Measurements from ENCODE around the gene ZNF841. TPM values are rescaled to one million over a fixed set of nuclear protein-coding genes. Genes with fewer than 3 reads are reported as not detected.

The ZNF841 gene
- total and polyA plus RNA-seq, 9 of the 15 experiments (the other 6 are each of a cell fraction or from before 2014, with no cell fraction given), result 3.1 to 17.1 (median 11.0) TPM

DNA sequence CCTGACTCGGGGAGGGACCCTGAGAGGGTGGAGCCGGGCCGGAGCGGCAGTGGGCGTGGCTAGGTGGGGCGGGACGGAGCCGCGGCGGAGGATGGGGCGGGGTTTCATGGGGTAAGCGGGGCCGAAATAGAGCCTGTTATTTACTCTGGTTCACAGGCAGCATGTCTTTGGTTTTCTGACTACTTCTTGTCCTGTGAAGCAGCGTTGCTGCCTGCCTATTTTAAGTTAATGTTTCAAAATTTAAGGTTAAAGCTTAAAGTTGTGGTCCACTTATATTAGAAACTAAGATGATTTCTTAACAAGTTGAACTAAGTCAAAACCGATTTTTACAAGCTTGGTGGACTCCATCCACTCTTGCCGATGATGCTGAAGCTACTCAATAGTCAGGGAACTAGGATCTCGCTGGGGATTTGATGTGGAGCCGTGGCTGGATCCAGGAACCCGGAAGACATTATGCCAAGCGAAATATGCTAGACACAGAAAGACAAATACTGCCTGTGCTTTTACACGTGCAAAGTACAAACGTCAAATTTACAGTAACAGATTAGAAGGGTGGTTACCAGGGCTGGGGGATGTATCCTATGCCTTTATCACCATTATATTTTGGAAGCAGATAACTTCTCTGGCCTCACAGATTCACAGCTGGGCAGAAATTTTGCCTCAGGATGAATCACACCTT, 44.6 kb upstream of the ZNF841 start:
- FAIRE-seq (peak; percentile 42), ATAC-seq (peak; percentile 98), DNase-seq (ENCODE audit: extremely low read depth in 1 of 4, low spot score in 3 of 4) (peak in 3 of 4 experiments; percentile 98 to 99 (median 98))
- in situ Hi-C loops (cut with MboI) (no loop called here), intact Hi-C loops (cut with micrococcal nuclease) (loop anchor here (5.0 kb wide), 1 partner anchor 47 kb away; no protein-coding TSS in a partner anchor)
- Histone ChIP-seq H3K9me3 (replicated peaks; ENCODE audit: control insufficient read depth, insufficient read depth, low read depth, low read length) (peaks cover 13% of the 10 kb centered on the region), H4K20me1 (replicated peaks; ENCODE audit: control insufficient read depth, insufficient read depth, low read length) (no peaks in the 10 kb centered on the region), H3K9ac (ENCODE audit: insufficient read depth in 1 of 2, low read depth in 2 of 2, low read length in 2 of 2) (no peak overlapping the region), H3K36me3 (ENCODE audit: control insufficient read depth, insufficient read depth, low read length) (0 out of 3 replicates have a peak, but pooled peaks cover 7% of the 10 kb centered on the region), H3K4me1 (replicated peaks in 1 of 2; ENCODE audit: control insufficient read depth in 2 of 2, insufficient read depth in 2 of 2, low read length in 2 of 2) (peaks cover 12% of the 10 kb centered on the region in 2 experiments; a peak in 4 of 5 replicates), H3K27me3 (ENCODE audit: control insufficient read depth in 2 of 2, insufficient read depth in 2 of 2, low read length in 2 of 2) (no peaks in the 10 kb centered on the region), H3K4me2 (ENCODE audit: insufficient read depth, low read length) (peak overlapping the region; percentile 52), H3K27ac (ENCODE audit: extremely low read depth, low read depth, low read length) (no peak overlapping the region), H3K79me2 (ENCODE audit: control insufficient read depth, insufficient read depth, low read length) (peaks cover 36% of the 10 kb centered on the region), H3K9me1 (ENCODE audit: control insufficient read depth, insufficient read depth, low read length) (no peaks in the 10 kb centered on the region), H3K4me3 (peak overlapping the region; percentile 76), H2AFZ (ENCODE audit: low read depth, low read length) (peak overlapping the region; percentile 89)
- BruUV-seq (replicated peaks), result no TSS peak
- ChIA-PET CTCF (ENCODE audit: low intra/inter-chr PET ratio) (interaction anchor here (1.4 kb wide), 1 partner anchor 98 kb away, joined by 6 read pairs; no protein-coding TSS in a partner anchor), POLR2A (no interaction called here)
- TF ChIP-seq GABPA (tag; conservative IDR thresholded peaks at IDR 0.05; ENCODE audit: low read depth) (peak; percentile 76), HSF4 (CRISPR knock-in tag; IDR thresholded peaks at IDR 0.05; ENCODE audit: borderline replicate concordance) (no peak), FOXA3 (CRISPR knock-in tag; conservative IDR thresholded peaks at IDR 0.05 in 1 of 2, IDR thresholded peaks at IDR 0.05 in 1 of 2) (peak in 1 of 2 experiments; percentile 39; a peak in 1 of 4 replicates), NFATC3 (IDR thresholded peaks at IDR 0.05) (no peak), ELF1 (tag; IDR thresholded peaks at IDR 0.05) (peak; percentile 1; the same call in 1 of the 2 replicates), ZBTB7A (IDR thresholded peaks at IDR 0.05; ENCODE audit: borderline replicate concordance, control insufficient read depth, low read depth, low read length) (peak; percentile 81; the same call in 1 of the 2 replicates), FOXK2 (conservative IDR thresholded peaks at IDR 0.05 in 1 of 2, IDR thresholded peaks at IDR 0.05 in 1 of 2; ENCODE audit: low read depth in 2 of 2) (0 out of 4 replicates have a peak, but pooled peaks of 1 of the 2 experiments have one; percentile 9), NR2C2 (CRISPR knock-in tag; IDR thresholded peaks at IDR 0.05) (no peak), NR2C2 (tag; IDR thresholded peaks at IDR 0.05) (peak; percentile 54)
- TF ChIP-seq, protein P1, sequence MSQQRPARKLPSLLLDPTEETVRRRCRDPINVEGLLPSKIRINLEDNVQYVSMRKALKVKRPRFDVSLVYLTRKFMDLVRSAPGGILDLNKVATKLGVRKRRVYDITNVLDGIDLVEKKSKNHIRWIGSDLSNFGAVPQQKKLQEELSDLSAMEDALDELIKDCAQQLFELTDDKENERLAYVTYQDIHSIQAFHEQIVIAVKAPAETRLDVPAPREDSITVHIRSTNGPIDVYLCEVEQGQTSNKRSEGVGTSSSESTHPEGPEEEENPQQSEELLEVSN (IDR thresholded peaks at IDR 0.05; ENCODE audit: borderline replicate concordance in 1 of 2, extremely low read depth in 1 of 2, insufficient read depth in 1 of 2, insufficient read length in 1 of 2, low read depth in 1 of 2, low read length in 1 of 2, poor library complexity in 1 of 2, severe bottlenecking in 1 of 2), result peak in 1 of 2 experiments; percentile 4
- TF ChIP-seq, protein P2, sequence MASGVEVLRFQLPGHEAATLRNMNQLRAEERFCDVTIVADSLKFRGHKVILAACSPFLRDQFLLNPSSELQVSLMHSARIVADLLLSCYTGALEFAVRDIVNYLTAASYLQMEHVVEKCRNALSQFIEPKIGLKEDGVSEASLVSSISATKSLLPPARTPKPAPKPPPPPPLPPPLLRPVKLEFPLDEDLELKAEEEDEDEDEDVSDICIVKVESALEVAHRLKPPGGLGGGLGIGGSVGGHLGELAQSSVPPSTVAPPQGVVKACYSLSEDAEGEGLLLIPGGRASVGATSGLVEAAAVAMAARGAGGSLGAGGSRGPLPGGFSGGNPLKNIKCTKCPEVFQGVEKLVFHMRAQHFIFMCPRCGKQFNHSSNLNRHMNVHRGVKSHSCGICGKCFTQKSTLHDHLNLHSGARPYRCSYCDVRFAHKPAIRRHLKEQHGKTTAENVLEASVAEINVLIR (CRISPR knock-in tag; IDR thresholded peaks at IDR 0.05), result no peak
- 13% methylated on average over 22 of the region's 22 CpGs for WGBS (ENCODE audit: insufficient coverage, low coverage, missing lambda C conversion rate)
